H1 (cell line): ENCODE measurements around the gene DENND1A. TPM values are rescaled to one million over a fixed set of nuclear protein-coding genes. Genes with fewer than 3 reads are reported as not detected.

Experiments
- RAD21 ChIP-seq, 2 experiments: IDR thresholded peaks in 1 of 2; conservative IDR thresholded peaks in 1 of 2; 2 replicates each; pipeline ENCODE4 v1.6.1; 2011; ENCODE audit warnings: low read depth in 2 of 2, low read length in 2 of 2, improper control_type of control experiment in 1 of 2, inconsistent platforms in 1 of 2, mild to moderate bottlenecking in 1 of 2, moderate library complexity in 1 of 2
- SP2 ChIP-seq: IDR thresholded peaks from 2 replicates; pipeline ENCODE4 v1.6.1; 2012; ENCODE audit warnings: mild to moderate bottlenecking, low read length, inconsistent platforms
- TCF12 ChIP-seq: IDR thresholded peaks from 2 replicates; pipeline ENCODE4 v1.6.1; 2011; ENCODE audit warnings: low read depth, mild to moderate bottlenecking, low read length
- polyA plus RNA-seq, 7 experiments: library from polyadenylated mRNA; depleted of rRNA in 3 of 7; stranded (reverse) in 5 of 7; unstranded in 2 of 7; fragments of >200 nt in 5 of 7; fragments of 200-250 nt in 2 of 7; gene quantifications; 1 replicate in 5 of 7; 2 replicates in 1 of 7; 4 replicates in 1 of 7; pipeline versions ENCODE4 v1.2.1 to v1.2.3, GENCODE V29; 2011 to 2013; ENCODE audit warnings: missing spikeins in 2 of 7, mixed read lengths in 2 of 7
- total RNA-seq: library from RNA; stranded (reverse); fragmentation: NEBNext Ultra II Directional; extraction: Animal tissue kit (Norgen Biotek cat#: 25700); gene quantifications from 2 replicates; pipeline ENCODE4 v1.2.1, GENCODE V29; 2021
- TF ChIP-seq, protein P1 (sequence below): IDR thresholded peaks from 2 replicates; pipeline ENCODE4 v1.6.1; 2012; ENCODE audit warnings: inconsistent platforms
- TF ChIP-seq, protein P2 (sequence below): IDR thresholded peaks from 2 replicates; pipeline ENCODE4 v1.6.1; 2012; ENCODE audit warnings: inconsistent platforms
- TF ChIP-seq, protein P3 (sequence below): fragments of 300-600 bp; sonication (generic); IDR thresholded peaks from 2 replicates; pipeline ENCODE4 v1.7.1; 2012; ENCODE audit warnings: low read length, moderate library complexity, mild to moderate bottlenecking, inconsistent platforms; ENCODE audit not compliant: insufficient replicate concordance
- TF ChIP-seq, protein P4 (sequence below): IDR thresholded peaks from 2 replicates; pipeline ENCODE4 v1.6.1; 2011; ENCODE audit warnings: low read depth, mild to moderate bottlenecking, low read length; ENCODE audit not compliant: insufficient read depth

DENND1A gene
- total and polyA plus RNA-seq, 2 of the 8 experiments (the other 6 are each of a cell fraction or from before 2014, with no cell fraction given), result 24.1 to 26.4 TPM

DNA sequence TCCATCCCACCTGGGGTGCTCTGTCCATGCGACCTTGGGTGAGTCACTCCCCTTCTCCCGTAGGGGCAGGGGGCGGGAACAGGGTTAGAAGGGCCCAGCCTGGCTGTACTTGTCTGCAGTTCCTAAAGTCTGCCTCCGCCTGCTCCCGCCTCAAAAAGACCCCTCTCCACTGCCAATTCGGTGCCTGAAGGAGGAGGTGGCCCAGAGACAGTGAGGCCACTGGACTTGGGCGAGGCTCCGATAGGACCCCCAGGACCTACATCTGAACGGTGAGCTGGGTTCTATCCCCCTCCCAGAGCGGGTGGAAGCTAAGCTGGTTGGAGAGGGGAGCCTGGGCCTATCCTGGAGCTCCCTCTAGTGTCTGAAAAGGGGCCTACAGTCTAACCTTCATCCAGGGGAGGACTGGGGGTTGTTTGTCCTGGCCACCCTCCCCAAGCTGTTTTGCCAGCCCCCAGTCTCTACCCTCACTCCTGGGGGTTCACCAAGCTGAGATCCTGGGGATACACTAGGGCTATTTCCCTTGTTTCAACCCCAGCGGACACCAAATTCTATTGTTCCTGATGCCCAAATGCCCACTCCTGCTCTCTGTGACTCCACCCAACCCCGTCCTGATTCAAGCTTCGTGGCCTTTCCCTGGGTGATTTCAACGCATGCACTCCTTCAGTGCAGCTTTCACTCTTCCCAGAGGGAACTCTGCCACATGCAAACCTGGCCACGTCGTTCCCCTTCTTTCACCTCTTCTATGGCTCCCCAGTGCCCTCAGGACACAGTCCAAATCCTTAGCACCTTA lies 580.0 kb downstream of the DENND1A start (continued):
- TF ChIP-seq, protein P1, sequence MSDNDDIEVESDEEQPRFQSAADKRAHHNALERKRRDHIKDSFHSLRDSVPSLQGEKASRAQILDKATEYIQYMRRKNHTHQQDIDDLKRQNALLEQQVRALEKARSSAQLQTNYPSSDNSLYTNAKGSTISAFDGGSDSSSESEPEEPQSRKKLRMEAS, result peak; percentile 53
- TF ChIP-seq RAD21 (IDR thresholded peaks at IDR 0.05 in 1 of 2, conservative IDR thresholded peaks at IDR 0.05 in 1 of 2; ENCODE audit: low read depth in 2 of 2, low read length in 2 of 2) (peak; percentile 100), SP2 (no peak), TCF12 (0 out of 2 replicates have a peak, but pooled peaks have one; percentile 10)
- TF ChIP-seq, protein P2, sequence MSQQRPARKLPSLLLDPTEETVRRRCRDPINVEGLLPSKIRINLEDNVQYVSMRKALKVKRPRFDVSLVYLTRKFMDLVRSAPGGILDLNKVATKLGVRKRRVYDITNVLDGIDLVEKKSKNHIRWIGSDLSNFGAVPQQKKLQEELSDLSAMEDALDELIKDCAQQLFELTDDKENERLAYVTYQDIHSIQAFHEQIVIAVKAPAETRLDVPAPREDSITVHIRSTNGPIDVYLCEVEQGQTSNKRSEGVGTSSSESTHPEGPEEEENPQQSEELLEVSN, result peak; percentile 65
- TF ChIP-seq, protein P3, sequence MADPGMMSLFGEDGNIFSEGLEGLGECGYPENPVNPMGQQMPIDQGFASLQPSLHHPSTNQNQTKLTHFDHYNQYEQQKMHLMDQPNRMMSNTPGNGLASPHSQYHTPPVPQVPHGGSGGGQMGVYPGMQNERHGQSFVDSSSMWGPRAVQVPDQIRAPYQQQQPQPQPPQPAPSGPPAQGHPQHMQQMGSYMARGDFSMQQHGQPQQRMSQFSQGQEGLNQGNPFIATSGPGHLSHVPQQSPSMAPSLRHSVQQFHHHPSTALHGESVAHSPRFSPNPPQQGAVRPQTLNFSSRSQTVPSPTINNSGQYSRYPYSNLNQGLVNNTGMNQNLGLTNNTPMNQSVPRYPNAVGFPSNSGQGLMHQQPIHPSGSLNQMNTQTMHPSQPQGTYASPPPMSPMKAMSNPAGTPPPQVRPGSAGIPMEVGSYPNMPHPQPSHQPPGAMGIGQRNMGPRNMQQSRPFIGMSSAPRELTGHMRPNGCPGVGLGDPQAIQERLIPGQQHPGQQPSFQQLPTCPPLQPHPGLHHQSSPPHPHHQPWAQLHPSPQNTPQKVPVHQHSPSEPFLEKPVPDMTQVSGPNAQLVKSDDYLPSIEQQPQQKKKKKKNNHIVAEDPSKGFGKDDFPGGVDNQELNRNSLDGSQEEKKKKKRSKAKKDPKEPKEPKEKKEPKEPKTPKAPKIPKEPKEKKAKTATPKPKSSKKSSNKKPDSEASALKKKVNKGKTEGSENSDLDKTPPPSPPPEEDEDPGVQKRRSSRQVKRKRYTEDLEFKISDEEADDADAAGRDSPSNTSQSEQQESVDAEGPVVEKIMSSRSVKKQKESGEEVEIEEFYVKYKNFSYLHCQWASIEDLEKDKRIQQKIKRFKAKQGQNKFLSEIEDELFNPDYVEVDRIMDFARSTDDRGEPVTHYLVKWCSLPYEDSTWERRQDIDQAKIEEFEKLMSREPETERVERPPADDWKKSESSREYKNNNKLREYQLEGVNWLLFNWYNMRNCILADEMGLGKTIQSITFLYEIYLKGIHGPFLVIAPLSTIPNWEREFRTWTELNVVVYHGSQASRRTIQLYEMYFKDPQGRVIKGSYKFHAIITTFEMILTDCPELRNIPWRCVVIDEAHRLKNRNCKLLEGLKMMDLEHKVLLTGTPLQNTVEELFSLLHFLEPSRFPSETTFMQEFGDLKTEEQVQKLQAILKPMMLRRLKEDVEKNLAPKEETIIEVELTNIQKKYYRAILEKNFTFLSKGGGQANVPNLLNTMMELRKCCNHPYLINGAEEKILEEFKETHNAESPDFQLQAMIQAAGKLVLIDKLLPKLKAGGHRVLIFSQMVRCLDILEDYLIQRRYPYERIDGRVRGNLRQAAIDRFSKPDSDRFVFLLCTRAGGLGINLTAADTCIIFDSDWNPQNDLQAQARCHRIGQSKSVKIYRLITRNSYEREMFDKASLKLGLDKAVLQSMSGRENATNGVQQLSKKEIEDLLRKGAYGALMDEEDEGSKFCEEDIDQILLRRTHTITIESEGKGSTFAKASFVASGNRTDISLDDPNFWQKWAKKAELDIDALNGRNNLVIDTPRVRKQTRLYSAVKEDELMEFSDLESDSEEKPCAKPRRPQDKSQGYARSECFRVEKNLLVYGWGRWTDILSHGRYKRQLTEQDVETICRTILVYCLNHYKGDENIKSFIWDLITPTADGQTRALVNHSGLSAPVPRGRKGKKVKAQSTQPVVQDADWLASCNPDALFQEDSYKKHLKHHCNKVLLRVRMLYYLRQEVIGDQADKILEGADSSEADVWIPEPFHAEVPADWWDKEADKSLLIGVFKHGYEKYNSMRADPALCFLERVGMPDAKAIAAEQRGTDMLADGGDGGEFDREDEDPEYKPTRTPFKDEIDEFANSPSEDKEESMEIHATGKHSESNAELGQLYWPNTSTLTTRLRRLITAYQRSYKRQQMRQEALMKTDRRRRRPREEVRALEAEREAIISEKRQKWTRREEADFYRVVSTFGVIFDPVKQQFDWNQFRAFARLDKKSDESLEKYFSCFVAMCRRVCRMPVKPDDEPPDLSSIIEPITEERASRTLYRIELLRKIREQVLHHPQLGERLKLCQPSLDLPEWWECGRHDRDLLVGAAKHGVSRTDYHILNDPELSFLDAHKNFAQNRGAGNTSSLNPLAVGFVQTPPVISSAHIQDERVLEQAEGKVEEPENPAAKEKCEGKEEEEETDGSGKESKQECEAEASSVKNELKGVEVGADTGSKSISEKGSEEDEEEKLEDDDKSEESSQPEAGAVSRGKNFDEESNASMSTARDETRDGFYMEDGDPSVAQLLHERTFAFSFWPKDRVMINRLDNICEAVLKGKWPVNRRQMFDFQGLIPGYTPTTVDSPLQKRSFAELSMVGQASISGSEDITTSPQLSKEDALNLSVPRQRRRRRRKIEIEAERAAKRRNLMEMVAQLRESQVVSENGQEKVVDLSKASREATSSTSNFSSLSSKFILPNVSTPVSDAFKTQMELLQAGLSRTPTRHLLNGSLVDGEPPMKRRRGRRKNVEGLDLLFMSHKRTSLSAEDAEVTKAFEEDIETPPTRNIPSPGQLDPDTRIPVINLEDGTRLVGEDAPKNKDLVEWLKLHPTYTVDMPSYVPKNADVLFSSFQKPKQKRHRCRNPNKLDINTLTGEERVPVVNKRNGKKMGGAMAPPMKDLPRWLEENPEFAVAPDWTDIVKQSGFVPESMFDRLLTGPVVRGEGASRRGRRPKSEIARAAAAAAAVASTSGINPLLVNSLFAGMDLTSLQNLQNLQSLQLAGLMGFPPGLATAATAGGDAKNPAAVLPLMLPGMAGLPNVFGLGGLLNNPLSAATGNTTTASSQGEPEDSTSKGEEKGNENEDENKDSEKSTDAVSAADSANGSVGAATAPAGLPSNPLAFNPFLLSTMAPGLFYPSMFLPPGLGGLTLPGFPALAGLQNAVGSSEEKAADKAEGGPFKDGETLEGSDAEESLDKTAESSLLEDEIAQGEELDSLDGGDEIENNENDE, result no peak
- TF ChIP-seq, protein P4, sequence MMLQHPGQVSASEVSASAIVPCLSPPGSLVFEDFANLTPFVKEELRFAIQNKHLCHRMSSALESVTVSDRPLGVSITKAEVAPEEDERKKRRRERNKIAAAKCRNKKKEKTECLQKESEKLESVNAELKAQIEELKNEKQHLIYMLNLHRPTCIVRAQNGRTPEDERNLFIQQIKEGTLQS, result 0 out of 2 replicates have a peak, but pooled peaks have one; percentile 29
